IMR-90 (cell line): ENCODE measurements around the gene OTOG. TPM values are rescaled to one million over a fixed set of nuclear protein-coding genes. Genes with fewer than 3 reads are reported as not detected.

Source experiments
- ATAC-seq: fragments of 200-7000 bp; cut with Tn5 transposase; 2 replicates; pipeline ENCODE4 v1.9.1; 2020; ENCODE audit warnings: low read depth, mild to moderate bottlenecking, moderate library complexity
- BruUV-seq: library from RNA; stranded (reverse); fragments of 400-500 nt; replicated peaks from 2 replicates; lab custom pipeline; 2021; lab: Mats Ljungman, UMichigan
- CTCF ChIA-PET: fragments of 300-600 bp; formaldehyde crosslinking; extraction: SDS; loops from one replicate; lab custom pipeline; 2021; ENCODE audit warnings: antibody characterized with exemption; lab: Yijun Ruan, JAX
- POLR2A ChIA-PET: fragments of 300-600 bp; sonication (Branson Sonifier 250); formaldehyde crosslinking; loops from one replicate; lab custom pipeline; 2022; ENCODE audit warnings: antibody characterized with exemption; ENCODE audit not compliant: unreplicated experiment; lab: Charles Lee
- DNase-seq: peaks from one replicate; pipeline ENCODE4 v3.0.0; 2013
- H2AFZ ChIP-seq: replicated peaks from 2 replicates; pipeline ENCODE3; 2013; ENCODE audit warnings: low read length, mild to moderate bottlenecking; ENCODE audit not compliant: poor library complexity
- H2AK5ac ChIP-seq: 2 replicates; pipeline ENCODE4 v1.6.1; 2013; ENCODE audit warnings: low read depth, low read length, inconsistent platforms
- H2AK9ac ChIP-seq: replicated peaks from 2 replicates; pipeline ENCODE3; 2013; ENCODE audit warnings: mild to moderate bottlenecking, low read depth, low read length, moderate library complexity; ENCODE audit not compliant: poor library complexity
- H2BK120ac ChIP-seq: 2 replicates; pipeline ENCODE4 v1.6.1; 2013; ENCODE audit warnings: low read depth, low read length, inconsistent platforms
- H2BK15ac ChIP-seq: 3 replicates; pipeline ENCODE4 v1.6.1; 2013; ENCODE audit warnings: low read depth, low read length, inconsistent platforms
- H2BK20ac ChIP-seq: 2 replicates; pipeline ENCODE4 v1.6.1; 2013; ENCODE audit warnings: low read depth, mild to moderate bottlenecking, inconsistent platforms, low read length, moderate library complexity
- H2BK5ac ChIP-seq: 2 replicates; pipeline ENCODE4 v1.6.1; 2013; ENCODE audit warnings: mild to moderate bottlenecking, low read depth, low read length, inconsistent platforms; ENCODE audit not compliant: poor library complexity, severe bottlenecking
- H3K14ac ChIP-seq: replicated peaks from 2 replicates; pipeline ENCODE4 v1.6.1; 2013; ENCODE audit warnings: low read depth, low read length, inconsistent platforms
- H3K18ac ChIP-seq: 2 replicates; pipeline ENCODE4 v1.6.1; 2013; ENCODE audit warnings: low read depth, low read length, control low read depth
- H3K23ac ChIP-seq: 2 replicates; pipeline ENCODE4 v1.6.1; 2013; ENCODE audit warnings: low read depth, low read length, inconsistent platforms
- H3K27ac ChIP-seq: 2 replicates; pipeline ENCODE4 v1.5.1; 2013; ENCODE audit warnings: mild to moderate bottlenecking, control low read depth, low read length; ENCODE audit not compliant: insufficient read depth
- H3K27me3 ChIP-seq: 2 replicates; pipeline ENCODE4 v1.6.1; 2013; ENCODE audit warnings: low read length; ENCODE audit not compliant: control insufficient read depth, insufficient read depth
- H3K36me3 ChIP-seq: 2 replicates; pipeline ENCODE4 v1.6.1; 2013; ENCODE audit warnings: low read length, mixed read lengths; ENCODE audit not compliant: control insufficient read depth, insufficient read depth
- H3K4ac ChIP-seq: 2 replicates; pipeline ENCODE4 v1.6.1; 2013; ENCODE audit warnings: low read depth, low read length, inconsistent platforms
- H3K4me1 ChIP-seq: 2 replicates; pipeline ENCODE4 v1.6.1; 2013; ENCODE audit warnings: low read length, mixed read lengths; ENCODE audit not compliant: control insufficient read depth, insufficient read depth
- H3K4me2 ChIP-seq: 2 replicates; pipeline ENCODE4 v1.6.1; 2013; ENCODE audit warnings: low read depth, mild to moderate bottlenecking, control low read depth, low read length, moderate library complexity
- H3K4me3 ChIP-seq: 2 replicates; pipeline ENCODE4 v1.5.1; 2013; ENCODE audit warnings: low read depth, mild to moderate bottlenecking, control low read depth, low read length, moderate library complexity; ENCODE audit not compliant: insufficient read depth
- H3K56ac ChIP-seq: 2 replicates; pipeline ENCODE4 v1.6.1; 2013; ENCODE audit warnings: low read length, inconsistent platforms; ENCODE audit not compliant: insufficient read depth; ENCODE audit errors: extremely low read depth
- H3K79me1 ChIP-seq, 2 experiments: 2 replicates each; pipeline ENCODE4 v1.6.1; 2013; ENCODE audit warnings: low read length in 2 of 2, inconsistent platforms in 1 of 2, low read depth in 1 of 2
- H3K9ac ChIP-seq: 2 replicates; pipeline ENCODE4 v1.6.1; 2013; ENCODE audit warnings: low read depth, low read length, control low read depth
- H3K9me1 ChIP-seq: 2 replicates; pipeline ENCODE4 v1.6.1; 2013; ENCODE audit warnings: low read length, inconsistent platforms; ENCODE audit not compliant: insufficient read depth
- H3K9me3 ChIP-seq: 2 replicates; pipeline ENCODE4 v1.6.1; 2013; ENCODE audit warnings: low read length; ENCODE audit not compliant: control insufficient read depth, insufficient read depth
- H4K20me1 ChIP-seq: 2 replicates; pipeline ENCODE4 v1.6.1; 2013; ENCODE audit warnings: low read length, inconsistent platforms; ENCODE audit not compliant: insufficient read depth
- H4K5ac ChIP-seq: 2 replicates; pipeline ENCODE4 v1.6.1; 2013; ENCODE audit warnings: mild to moderate bottlenecking, low read depth, low read length, control low read depth
- H4K8ac ChIP-seq, 2 experiments: 2 replicates each; pipeline ENCODE4 v1.6.1; 2013; ENCODE audit warnings: low read depth in 2 of 2, low read length in 2 of 2, control low read depth in 1 of 2, inconsistent platforms in 1 of 2
- H4K91ac ChIP-seq: 2 replicates; pipeline ENCODE4 v1.6.1; 2013; ENCODE audit warnings: low read depth, low read length, inconsistent platforms; ENCODE audit not compliant: insufficient read depth
- MXI1 ChIP-seq: IDR thresholded peaks from 2 replicates; pipeline ENCODE4 v1.6.1; 2012; ENCODE audit warnings: low read depth, mild to moderate bottlenecking, low read length, moderate library complexity, borderline replicate concordance
- WGBS, 2 experiments: methylation state at CpG; one replicate each; pipeline versions ENCODE4 v1.1.5 to v1.1.7; 2013; ENCODE audit warnings: missing lambda C conversion rate in 2 of 2; ENCODE audit not compliant: insufficient read length in 1 of 2; ENCODE audit errors: extremely low coverage in 2 of 2; 5-methylcytosine and 5-hydroxymethylcytosine counted together
- dilution Hi-C: fragments of 300-500 bp; cut with HindIII; formaldehyde crosslinking; loops from one replicate; pipeline ENCODE4 v1.14.3; 2018; ENCODE audit warnings: low sequenced_read_pairs; ENCODE audit not compliant: unreplicated experiment
- in situ Hi-C: fragments of 300-500 bp; cut with MboI; formaldehyde crosslinking; loops from 3 replicates; pipeline ENCODE4 v1.14.3; 2019; ENCODE audit warnings: low sequenced_read_pairs, inconsistent platforms, mixed read lengths
- intact Hi-C: fragments of 100-400 bp; cut with micrococcal nuclease; formaldehyde crosslinking; loops from 2 replicates; pipeline ENCODE4 v1.10.0; 2022
- polyA plus RNA-seq, 3 experiments: library from polyadenylated mRNA; depleted of rRNA; stranded (reverse); fragments of >200 nt; gene quantifications; 2 replicates each; pipeline ENCODE4 v1.2.3, GENCODE V29; 2012; ENCODE audit warnings: low replicate concordance in 1 of 3
- total RNA-seq: library from RNA; depleted of rRNA; stranded (reverse); fragments of >200 nt; gene quantifications from 2 replicates; pipeline ENCODE4 v1.2.3, GENCODE V29; 2012
- TF ChIP-seq, protein P1 (sequence below): fragments of 150-350 bp; IDR thresholded peaks from 2 replicates; pipeline ENCODE4 v1.6.1; 2016; ENCODE audit warnings: low read depth, mild to moderate bottlenecking, low read length, moderate library complexity, borderline replicate concordance

OTOG gene
- total and polyA plus RNA-seq, 2 of the 4 experiments (the other 2 are of a cell fraction) = not detected

DNA sequence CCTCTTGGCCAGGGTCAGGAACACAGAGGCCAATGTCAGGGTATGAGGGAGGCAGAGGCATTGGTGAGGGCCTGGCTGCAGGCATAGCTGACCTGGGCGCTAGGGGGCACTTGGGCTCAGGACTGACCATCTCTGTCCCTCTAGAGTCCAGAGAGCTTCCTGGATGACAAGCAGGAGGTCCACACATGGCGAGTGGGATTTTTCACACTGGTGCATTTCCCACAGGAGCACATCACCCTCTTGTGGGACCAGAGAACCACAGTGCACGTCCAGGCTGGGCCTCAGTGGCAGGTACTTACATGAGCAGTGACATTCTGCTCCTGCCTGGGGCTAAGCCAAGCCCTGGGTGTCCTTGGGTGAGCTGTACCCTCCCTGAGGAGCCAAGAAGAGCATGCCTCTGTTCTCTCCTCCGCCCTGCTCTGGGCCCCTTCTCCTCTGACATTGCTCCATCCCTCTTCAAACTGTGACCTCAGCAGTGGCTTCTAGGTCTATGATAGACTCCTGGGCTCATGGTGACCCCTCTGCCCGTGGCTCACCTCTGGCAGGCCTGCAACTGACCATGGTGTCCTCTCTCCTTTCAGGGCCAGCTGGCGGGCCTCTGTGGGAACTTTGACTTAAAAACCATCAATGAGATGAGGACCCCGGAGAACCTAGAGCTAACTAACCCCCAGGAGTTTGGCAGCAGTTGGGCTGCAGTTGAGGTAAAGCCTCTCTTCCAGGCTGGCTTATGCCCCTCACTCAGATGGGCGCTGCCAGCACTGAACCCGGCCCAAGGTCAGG is 46.6 kb downstream of the OTOG start:
- H3K4me1 ChIP-seq = no peaks in the 10 kb centered on the region
- H3K18ac ChIP-seq = no peak overlapping the region
- in situ Hi-C loops (no loop called here), dilution Hi-C loops (loop anchor here (10.0 kb wide), 1 partner anchor 391 kb away; no protein-coding TSS in a partner anchor), intact Hi-C loops (no loop called here)
- H2BK20ac ChIP-seq = no peak overlapping the region
- no TSS peak for BruUV-seq
- H2AK9ac ChIP-seq = no peak overlapping the region
- no peak overlapping the region for H3K4me3 ChIP-seq
- 24% methylated on average over 3 of the region's 9 CpGs; no CpG with 5 or more reads in 1 of the 2 experiments for WGBS, 2 experiments
- no peak for DNase-seq
- H2AFZ ChIP-seq = no peak overlapping the region
- H3K27ac ChIP-seq = no peak overlapping the region
- H3K56ac ChIP-seq = no peak overlapping the region
- H2AK5ac ChIP-seq = no peak overlapping the region
- no peak overlapping the region for H2BK5ac ChIP-seq
- H3K79me1 ChIP-seq = no peaks in the 10 kb centered on the region
- H3K36me3 ChIP-seq = no peaks in the 10 kb centered on the region
- no peak overlapping the region for H3K23ac ChIP-seq
- no peak overlapping the region for H3K9ac ChIP-seq
- no peak for TF ChIP-seq MXI1
- TF ChIP-seq, protein P1, sequence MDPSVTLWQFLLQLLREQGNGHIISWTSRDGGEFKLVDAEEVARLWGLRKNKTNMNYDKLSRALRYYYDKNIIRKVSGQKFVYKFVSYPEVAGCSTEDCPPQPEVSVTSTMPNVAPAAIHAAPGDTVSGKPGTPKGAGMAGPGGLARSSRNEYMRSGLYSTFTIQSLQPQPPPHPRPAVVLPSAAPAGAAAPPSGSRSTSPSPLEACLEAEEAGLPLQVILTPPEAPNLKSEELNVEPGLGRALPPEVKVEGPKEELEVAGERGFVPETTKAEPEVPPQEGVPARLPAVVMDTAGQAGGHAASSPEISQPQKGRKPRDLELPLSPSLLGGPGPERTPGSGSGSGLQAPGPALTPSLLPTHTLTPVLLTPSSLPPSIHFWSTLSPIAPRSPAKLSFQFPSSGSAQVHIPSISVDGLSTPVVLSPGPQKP = no peak
- H4K91ac ChIP-seq = no peak overlapping the region
- no peak for ATAC-seq
- no peaks in the 10 kb centered on the region for H3K9me3 ChIP-seq
- H4K5ac ChIP-seq = no peak overlapping the region
- H4K20me1 ChIP-seq = no peaks in the 10 kb centered on the region
- H2BK120ac ChIP-seq = no peak overlapping the region
- POLR2A ChIA-PET = no interaction called here
- no peak overlapping the region for H2BK15ac ChIP-seq
- H3K9me1 ChIP-seq = no peaks in the 10 kb centered on the region
- peaks cover 1% of the 10 kb centered on the region; the same call in 1 of the 2 replicates for H3K27me3 ChIP-seq
- CTCF ChIA-PET = no interaction called here
- H3K4me2 ChIP-seq = no peak overlapping the region
- H3K14ac ChIP-seq = no peak overlapping the region
- no peak overlapping the region for H4K8ac ChIP-seq
- H3K4ac ChIP-seq = no peak overlapping the region
